Calu3 (cell line): Measurements from ENCODE around the gene CHST6. TPM values are rescaled to one million over a fixed set of nuclear protein-coding genes. Genes with fewer than 3 reads are reported as not detected.
A peak's percentile ranks its signal among the peaks of the same experiment; 100 is the strongest.
"Not testable (repeated sequence)": the region's sequence is repeated elsewhere in the genome, so short reads cannot be mapped to it uniquely, and the experiment has no call there.

ENCODE experiments used
- BruUV-seq: library from RNA; stranded (reverse); fragments of 400-500 nt; replicated peaks from 2 replicates; lab custom pipeline; 2021; lab: Mats Ljungman, UMichigan
- CTCF ChIA-PET: fragments of 300-600 bp; sonication (Branson Sonifier 250); formaldehyde crosslinking; loops from one replicate; lab custom pipeline; 2022; ENCODE audit warnings: antibody characterized with exemption; lab: Charles Lee
- DNase-seq: peaks from one replicate; pipeline ENCODE4 v3.0.0; 2022
- H3K27ac Mint-ChIP-seq: one replicate; pipeline ENCODE4 v1.8.0; 2022; ENCODE audit warnings: mixed read lengths; ENCODE audit not compliant: unreplicated experiment
- H3K27me3 Mint-ChIP-seq: one replicate; pipeline ENCODE4 v1.8.0; 2022; ENCODE audit warnings: mixed read lengths; ENCODE audit not compliant: unreplicated experiment
- H3K36me3 Mint-ChIP-seq: one replicate; pipeline ENCODE4 v1.8.0; 2022; ENCODE audit warnings: mild to moderate bottlenecking, moderate library complexity, mixed read lengths; ENCODE audit not compliant: insufficient read depth, unreplicated experiment
- H3K4me1 Mint-ChIP-seq: one replicate; pipeline ENCODE4 v1.8.0; 2022; ENCODE audit warnings: mild to moderate bottlenecking, low read depth, mixed read lengths; ENCODE audit not compliant: unreplicated experiment
- H3K4me3 Mint-ChIP-seq: one replicate; pipeline ENCODE4 v1.8.0; 2022; ENCODE audit warnings: mild to moderate bottlenecking, low read depth, moderate library complexity, mixed read lengths; ENCODE audit not compliant: unreplicated experiment
- H3K9me3 Mint-ChIP-seq: one replicate; pipeline ENCODE4 v1.8.0; 2022; ENCODE audit warnings: low read depth, mixed read lengths; ENCODE audit not compliant: unreplicated experiment
- intact Hi-C: fragments of 100-400 bp; cut with micrococcal nuclease; formaldehyde crosslinking; loops from one replicate; pipeline ENCODE4 v1.10.0; 2022; ENCODE audit not compliant: unreplicated experiment
- total RNA-seq: library from RNA; stranded (reverse); gene quantifications from 2 replicates; pipeline ENCODE4 v1.2.3, GENCODE V29; 2022
- TF ChIP-seq, protein P1 (sequence below): fragments of 200-600 bp; IDR thresholded peaks from one replicate; pipeline ENCODE4 v1.8.0; 2022; ENCODE audit warnings: antibody characterized with exemption; ENCODE audit not compliant: unreplicated experiment

The CHST6 gene
- total RNA-seq, 1 experiment from 2014 or later: 4.3 TPM

DNA sequence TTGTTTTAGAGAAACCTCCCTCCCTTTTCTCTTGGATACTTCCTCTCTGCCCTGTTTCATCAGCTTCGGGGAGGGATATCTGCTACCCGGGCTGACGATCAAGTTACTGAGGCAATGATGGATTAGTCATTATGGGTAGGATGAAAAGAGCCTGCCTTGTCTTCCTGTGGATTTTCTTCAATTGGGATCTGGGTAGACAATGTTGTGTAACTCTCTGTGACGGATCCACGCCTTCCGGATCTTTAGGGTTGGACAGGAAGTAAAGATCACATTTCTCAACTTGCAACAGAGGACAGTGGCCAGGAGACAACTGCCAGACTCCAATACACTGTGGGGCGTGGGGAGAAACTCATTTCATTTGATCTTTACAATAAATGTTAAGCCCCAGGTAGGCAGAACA lies 11.3 kb upstream of the CHST6 start:
- TF ChIP-seq, protein P1, sequence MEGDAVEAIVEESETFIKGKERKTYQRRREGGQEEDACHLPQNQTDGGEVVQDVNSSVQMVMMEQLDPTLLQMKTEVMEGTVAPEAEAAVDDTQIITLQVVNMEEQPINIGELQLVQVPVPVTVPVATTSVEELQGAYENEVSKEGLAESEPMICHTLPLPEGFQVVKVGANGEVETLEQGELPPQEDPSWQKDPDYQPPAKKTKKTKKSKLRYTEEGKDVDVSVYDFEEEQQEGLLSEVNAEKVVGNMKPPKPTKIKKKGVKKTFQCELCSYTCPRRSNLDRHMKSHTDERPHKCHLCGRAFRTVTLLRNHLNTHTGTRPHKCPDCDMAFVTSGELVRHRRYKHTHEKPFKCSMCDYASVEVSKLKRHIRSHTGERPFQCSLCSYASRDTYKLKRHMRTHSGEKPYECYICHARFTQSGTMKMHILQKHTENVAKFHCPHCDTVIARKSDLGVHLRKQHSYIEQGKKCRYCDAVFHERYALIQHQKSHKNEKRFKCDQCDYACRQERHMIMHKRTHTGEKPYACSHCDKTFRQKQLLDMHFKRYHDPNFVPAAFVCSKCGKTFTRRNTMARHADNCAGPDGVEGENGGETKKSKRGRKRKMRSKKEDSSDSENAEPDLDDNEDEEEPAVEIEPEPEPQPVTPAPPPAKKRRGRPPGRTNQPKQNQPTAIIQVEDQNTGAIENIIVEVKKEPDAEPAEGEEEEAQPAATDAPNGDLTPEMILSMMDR: no peak
- Mint-ChIP-seq H3K4me3 (peak overlapping the region; percentile 6), H3K9me3 (no peaks in the 10 kb centered on the region), H3K27ac (peak overlapping the region; percentile 91), H3K36me3 (peaks cover 16% of the 10 kb centered on the region), H3K4me1 (peaks cover 17% of the 10 kb centered on the region), H3K27me3 (no peaks in the 10 kb centered on the region)
- no TSS peak for BruUV-seq
- intact Hi-C loops: no loop called here
- CTCF ChIA-PET: interaction anchor here (0.8 to 1.3 kb wide), 2 partner anchors 11 kb away, joined by 3 to 9 read pairs; partner anchors contain the start of gene CHST6
- peak; percentile 62 for DNase-seq

DNA sequence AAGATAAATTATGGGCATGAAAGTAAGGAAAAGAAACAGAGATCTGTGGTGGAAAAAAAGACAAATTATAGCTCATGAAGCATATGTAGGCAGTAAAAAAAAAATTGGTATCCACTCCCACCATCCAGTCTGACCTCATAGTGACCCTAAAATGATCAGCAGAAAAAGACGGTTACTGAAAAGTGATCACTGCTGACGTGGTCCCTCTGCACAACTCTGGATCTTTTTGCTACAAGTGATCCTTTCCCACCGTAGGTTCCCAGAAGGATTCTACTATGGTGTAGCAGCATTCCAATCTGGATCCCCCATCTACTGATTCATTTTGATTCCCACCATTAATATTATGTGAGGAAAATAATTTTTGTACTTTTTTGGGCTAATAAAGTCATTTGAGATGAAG lies 10.9 kb upstream of the CHST6 start:
- Mint-ChIP-seq H3K36me3 (peaks cover 16% of the 10 kb centered on the region), H3K9me3 (no peaks in the 10 kb centered on the region), H3K4me3 (peak overlapping the region; percentile 6), H3K27ac (peak overlapping the region; percentile 91), H3K27me3 (no peaks in the 10 kb centered on the region), H3K4me1 (peaks cover 17% of the 10 kb centered on the region)
- CTCF ChIA-PET: interaction anchor here (0.7 to 1.3 kb wide), 3 partner anchors 11 to 74 kb away, joined by 3 to 9 read pairs (median 3); partner anchors contain the start of gene CHST6
- BruUV-seq: no TSS peak
- DNase-seq: no peak
- intact Hi-C loops: no loop called here
- TF ChIP-seq, protein P1: no peak

DNA sequence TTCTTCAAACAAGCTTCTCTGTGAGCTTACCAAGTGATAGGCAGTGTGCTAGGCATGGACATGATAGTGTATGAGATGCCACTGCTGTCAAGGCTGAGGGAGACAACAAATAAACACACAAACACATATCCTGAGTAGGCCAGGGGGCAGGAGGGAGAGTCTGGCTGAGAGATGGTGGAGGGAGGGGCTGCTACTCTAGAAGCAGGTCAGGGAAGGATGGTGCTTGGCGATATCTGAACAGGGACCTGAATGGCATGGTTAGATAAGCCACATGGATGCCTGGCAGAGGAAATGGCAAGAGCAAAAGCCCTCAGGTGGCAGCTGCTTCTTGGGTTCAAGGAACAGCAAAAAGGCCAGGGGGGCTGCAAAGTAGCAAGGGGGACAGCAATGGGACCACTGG lies 8.6 kb upstream of the CHST6 start:
- intact Hi-C loops: no loop called here
- Mint-ChIP-seq H3K36me3 (peaks cover 16% of the 10 kb centered on the region), H3K27ac (peak overlapping the region; percentile 23), H3K4me3 (no peak overlapping the region), H3K9me3 (no peaks in the 10 kb centered on the region), H3K4me1 (peaks cover 17% of the 10 kb centered on the region), H3K27me3 (no peaks in the 10 kb centered on the region)
- TF ChIP-seq, protein P1: no peak
- no peak for DNase-seq
- no TSS peak for BruUV-seq
- CTCF ChIA-PET: no interaction called here

DNA sequence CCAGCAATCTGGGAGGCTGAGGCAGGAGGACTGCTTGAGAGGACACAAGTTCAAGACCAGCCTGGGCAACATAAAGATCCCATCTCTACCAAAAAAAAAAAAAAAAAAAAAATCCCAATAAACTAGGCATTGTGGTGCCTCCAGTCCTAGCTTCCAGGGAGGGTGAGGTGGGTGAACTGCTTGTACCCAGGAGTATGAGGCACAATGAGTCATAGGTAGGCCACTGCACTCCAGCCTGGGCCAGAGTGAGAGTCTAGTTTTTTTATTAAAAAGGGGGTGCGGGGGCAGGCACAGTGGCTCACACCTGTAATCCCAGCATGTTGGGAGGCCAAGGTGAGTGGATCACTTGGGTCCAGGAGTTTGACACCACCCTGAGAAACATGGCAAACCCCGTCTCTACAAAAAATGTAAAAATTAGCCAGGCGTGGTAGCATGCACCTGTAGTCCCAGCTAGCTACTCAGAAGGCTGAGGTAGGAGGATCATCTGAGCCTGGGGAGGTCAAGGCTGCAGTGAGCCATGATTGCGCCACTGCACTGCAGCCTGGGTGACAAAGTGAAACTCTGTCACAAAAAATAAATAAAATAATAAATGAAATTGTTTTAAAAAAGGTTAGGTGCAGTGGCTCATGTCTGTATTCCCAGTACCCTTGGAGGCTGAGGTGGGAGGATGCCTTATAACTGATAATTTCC lies 7.8 kb upstream of the CHST6 start:
- no peak overlapping the region for H3K4me3 Mint-ChIP-seq
- TF ChIP-seq, protein P1: no peak
- H3K27ac Mint-ChIP-seq: no peak overlapping the region
- intact Hi-C loops: no loop called here
- no peaks in the 10 kb centered on the region for H3K9me3 Mint-ChIP-seq
- no peak for DNase-seq
- no TSS peak for BruUV-seq
- H3K36me3 Mint-ChIP-seq: peaks cover 16% of the 10 kb centered on the region
- CTCF ChIA-PET: interaction anchor here (0.6 kb wide), 1 partner anchor 14 kb away, joined by 3 read pairs; no protein-coding TSS in a partner anchor
- H3K27me3 Mint-ChIP-seq: no peaks in the 10 kb centered on the region
- peaks cover 17% of the 10 kb centered on the region for H3K4me1 Mint-ChIP-seq

DNA sequence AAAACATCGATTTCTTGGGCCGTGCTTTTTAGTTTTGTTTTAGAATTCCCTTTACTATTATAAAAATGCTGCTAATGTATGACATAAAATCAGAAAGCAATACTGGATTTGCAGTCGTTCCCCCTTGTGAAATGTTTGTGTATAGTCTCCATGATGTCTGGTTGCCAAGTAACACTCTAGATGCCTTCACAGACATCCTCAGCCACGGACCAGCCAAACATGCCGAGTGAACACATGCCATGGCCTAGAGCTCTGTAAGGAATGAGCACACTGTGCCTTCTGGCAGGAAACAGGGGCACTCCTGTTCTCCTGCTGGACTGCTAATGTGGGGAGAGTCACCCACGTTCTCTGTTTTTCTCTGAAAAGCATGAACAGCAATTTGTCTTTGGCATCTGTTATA lies 6.6 kb upstream of the CHST6 start:
- H3K27me3 Mint-ChIP-seq, DNase-seq, H3K27ac Mint-ChIP-seq, BruUV-seq, H3K4me3 Mint-ChIP-seq, intact Hi-C loops, CTCF ChIA-PET, H3K9me3 Mint-ChIP-seq: not testable (repeated sequence)
- Mint-ChIP-seq H3K36me3 (peaks cover 15% of the 10 kb centered on the region), H3K4me1 (peaks cover 14% of the 10 kb centered on the region)
